Panc1 (cell line): ENCODE measurements around the gene LHFPL5. TPM values are rescaled to one million over a fixed set of nuclear protein-coding genes. Genes with fewer than 3 reads are reported as not detected.
A peak's percentile ranks its signal among the peaks of the same experiment; 100 is the strongest.

ENCODE experiments used
- ATAC-seq: fragments of 200-7000 bp; cut with Tn5 transposase; 2 replicates; pipeline ENCODE4 v1.9.1; 2020; ENCODE audit warnings: mild to moderate bottlenecking, moderate library complexity
- BruUV-seq: library from RNA; stranded (reverse); fragments of 400-500 nt; replicated peaks from 2 replicates; lab custom pipeline; 2021; lab: Mats Ljungman, UMichigan
- CTCF ChIA-PET: fragments of 300-600 bp; sonication (Branson Sonifier 250); formaldehyde crosslinking; loops from one replicate; lab custom pipeline; 2022; ENCODE audit warnings: antibody characterized with exemption; lab: Charles Lee
- POLR2A ChIA-PET: fragments of 300-600 bp; sonication (Branson Sonifier 250); formaldehyde crosslinking; loops from one replicate; lab custom pipeline; 2022; ENCODE audit warnings: antibody characterized with exemption; lab: Charles Lee
- DNase-seq: peaks from one replicate; pipeline ENCODE4 v3.0.0-alpha.2; 2010; ENCODE audit warnings: low read depth, low spot score
- H3K27ac ChIP-seq: 2 replicates; pipeline ENCODE4 v1.5.1; 2011; ENCODE audit warnings: mild to moderate bottlenecking, low read length, inconsistent platforms
- H3K27me3 ChIP-seq: fragments of 200-500 bp; sonication (Bioruptor generic); 2 replicates; pipeline ENCODE4 v1.6.0; 2014; ENCODE audit warnings: low read length, inconsistent platforms; ENCODE audit not compliant: control insufficient read depth, insufficient read depth
- H3K36me3 ChIP-seq: fragments of 200-500 bp; sonication (Bioruptor generic); 2 replicates; pipeline ENCODE4 v1.5.1; 2014; ENCODE audit warnings: inconsistent platforms, mild to moderate bottlenecking, low read length, moderate library complexity; ENCODE audit not compliant: control insufficient read depth, insufficient read depth
- H3K4me1 ChIP-seq: 2 replicates; pipeline ENCODE4 v1.5.1; 2011; ENCODE audit warnings: inconsistent platforms, mild to moderate bottlenecking, low read length, moderate library complexity; ENCODE audit not compliant: control insufficient read depth, insufficient read depth
- H3K4me3 ChIP-seq, 2 experiments: 2 replicates each; pipeline ENCODE4 v1.5.1; 2011 to 2012; ENCODE audit warnings: low read depth in 2 of 2, low read length in 2 of 2, mild to moderate bottlenecking in 2 of 2, inconsistent platforms in 1 of 2, moderate library complexity in 1 of 2
- H3K9me3 ChIP-seq: fragments of 200-500 bp; sonication (Bioruptor generic); 2 replicates; pipeline ENCODE4 v1.5.1; 2014; ENCODE audit warnings: low read depth, mild to moderate bottlenecking, inconsistent platforms, low read length, moderate library complexity; ENCODE audit not compliant: control insufficient read depth, insufficient read depth
- POLR2AphosphoS5 ChIP-seq: IDR thresholded peaks from 2 replicates; pipeline ENCODE4 v1.6.1; 2012; ENCODE audit warnings: mild to moderate bottlenecking, low read depth, low read length, moderate library complexity
- SIN3A ChIP-seq: IDR thresholded peaks from 2 replicates; pipeline ENCODE4 v1.6.1; 2012; ENCODE audit warnings: low read depth, mild to moderate bottlenecking, low read length, moderate library complexity, borderline replicate concordance; ENCODE audit not compliant: insufficient read depth
- TCF7L2 ChIP-seq: IDR thresholded peaks from 2 replicates; pipeline ENCODE4 v1.6.1; 2011; ENCODE audit warnings: mild to moderate bottlenecking, low read depth, low read length, inconsistent platforms
- in situ Hi-C: cut with HindIII; loops from 2 replicates; pipeline ENCODE4 v1.10.0; 2016; ENCODE audit warnings: low sequenced_read_pairs, low pct_unique_long_range_greater_than_20kb
- intact Hi-C: fragments of 100-400 bp; cut with micrococcal nuclease; formaldehyde crosslinking; loops from one replicate; pipeline ENCODE4 v1.10.0; 2022; ENCODE audit not compliant: unreplicated experiment
- total RNA-seq: library from RNA; stranded (reverse); gene quantifications from one replicate; pipeline ENCODE4 v1.2.1, GENCODE V29; 2021; ENCODE audit not compliant: unreplicated experiment
- TF ChIP-seq, protein P1 (sequence below), 2 experiments: IDR thresholded peaks; 2 replicates each; pipeline ENCODE4 v1.6.1; 2011 to 2012; ENCODE audit warnings: low read depth in 2 of 2, control low read depth in 1 of 2, low read length in 1 of 2, mild to moderate bottlenecking in 1 of 2, moderate library complexity in 1 of 2; ENCODE audit not compliant: insufficient read depth in 1 of 2
- TF ChIP-seq, protein P2 (sequence below): fragments of 450-650 bp; IDR thresholded peaks from 2 replicates; pipeline ENCODE4 v1.5.1; 2017; ENCODE audit warnings: mild to moderate bottlenecking

The LHFPL5 gene
- total RNA-seq, 1 experiment from 2014 or later = not detected

DNA sequence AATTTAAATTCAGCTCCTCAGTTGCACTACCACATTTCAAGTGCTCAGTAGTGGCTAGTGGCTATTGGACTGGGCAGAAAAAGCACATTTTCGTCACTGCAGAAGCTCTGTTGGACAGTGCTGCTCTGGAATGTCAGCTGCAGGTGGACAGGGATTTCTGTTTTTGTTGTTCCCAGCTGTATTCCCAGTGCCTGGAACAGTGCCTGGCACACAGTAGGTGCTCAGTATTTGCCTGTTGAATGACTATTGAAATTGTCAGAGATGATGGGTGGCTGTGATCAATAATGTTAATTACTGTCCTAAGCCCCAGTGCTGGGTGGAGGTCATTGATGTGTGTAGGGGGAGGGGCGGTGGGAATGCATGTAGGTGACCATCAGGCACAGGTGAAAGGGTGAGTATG, 18.9 kb upstream of the LHFPL5 start:
- H3K4me1 ChIP-seq = peaks cover 3% of the 10 kb centered on the region
- no peak overlapping the region for H3K27ac ChIP-seq
- TF ChIP-seq TCF7L2 (no peak), SIN3A (no peak), POLR2AphosphoS5 (no peak)
- TF ChIP-seq, protein P1, sequence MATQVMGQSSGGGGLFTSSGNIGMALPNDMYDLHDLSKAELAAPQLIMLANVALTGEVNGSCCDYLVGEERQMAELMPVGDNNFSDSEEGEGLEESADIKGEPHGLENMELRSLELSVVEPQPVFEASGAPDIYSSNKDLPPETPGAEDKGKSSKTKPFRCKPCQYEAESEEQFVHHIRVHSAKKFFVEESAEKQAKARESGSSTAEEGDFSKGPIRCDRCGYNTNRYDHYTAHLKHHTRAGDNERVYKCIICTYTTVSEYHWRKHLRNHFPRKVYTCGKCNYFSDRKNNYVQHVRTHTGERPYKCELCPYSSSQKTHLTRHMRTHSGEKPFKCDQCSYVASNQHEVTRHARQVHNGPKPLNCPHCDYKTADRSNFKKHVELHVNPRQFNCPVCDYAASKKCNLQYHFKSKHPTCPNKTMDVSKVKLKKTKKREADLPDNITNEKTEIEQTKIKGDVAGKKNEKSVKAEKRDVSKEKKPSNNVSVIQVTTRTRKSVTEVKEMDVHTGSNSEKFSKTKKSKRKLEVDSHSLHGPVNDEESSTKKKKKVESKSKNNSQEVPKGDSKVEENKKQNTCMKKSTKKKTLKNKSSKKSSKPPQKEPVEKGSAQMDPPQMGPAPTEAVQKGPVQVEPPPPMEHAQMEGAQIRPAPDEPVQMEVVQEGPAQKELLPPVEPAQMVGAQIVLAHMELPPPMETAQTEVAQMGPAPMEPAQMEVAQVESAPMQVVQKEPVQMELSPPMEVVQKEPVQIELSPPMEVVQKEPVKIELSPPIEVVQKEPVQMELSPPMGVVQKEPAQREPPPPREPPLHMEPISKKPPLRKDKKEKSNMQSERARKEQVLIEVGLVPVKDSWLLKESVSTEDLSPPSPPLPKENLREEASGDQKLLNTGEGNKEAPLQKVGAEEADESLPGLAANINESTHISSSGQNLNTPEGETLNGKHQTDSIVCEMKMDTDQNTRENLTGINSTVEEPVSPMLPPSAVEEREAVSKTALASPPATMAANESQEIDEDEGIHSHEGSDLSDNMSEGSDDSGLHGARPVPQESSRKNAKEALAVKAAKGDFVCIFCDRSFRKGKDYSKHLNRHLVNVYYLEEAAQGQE (IDR thresholded peaks at IDR 0.05; ENCODE audit: insufficient read depth in 1 of 2, low read depth in 2 of 2, low read length in 1 of 2) = no peak
- TF ChIP-seq, protein P2, sequence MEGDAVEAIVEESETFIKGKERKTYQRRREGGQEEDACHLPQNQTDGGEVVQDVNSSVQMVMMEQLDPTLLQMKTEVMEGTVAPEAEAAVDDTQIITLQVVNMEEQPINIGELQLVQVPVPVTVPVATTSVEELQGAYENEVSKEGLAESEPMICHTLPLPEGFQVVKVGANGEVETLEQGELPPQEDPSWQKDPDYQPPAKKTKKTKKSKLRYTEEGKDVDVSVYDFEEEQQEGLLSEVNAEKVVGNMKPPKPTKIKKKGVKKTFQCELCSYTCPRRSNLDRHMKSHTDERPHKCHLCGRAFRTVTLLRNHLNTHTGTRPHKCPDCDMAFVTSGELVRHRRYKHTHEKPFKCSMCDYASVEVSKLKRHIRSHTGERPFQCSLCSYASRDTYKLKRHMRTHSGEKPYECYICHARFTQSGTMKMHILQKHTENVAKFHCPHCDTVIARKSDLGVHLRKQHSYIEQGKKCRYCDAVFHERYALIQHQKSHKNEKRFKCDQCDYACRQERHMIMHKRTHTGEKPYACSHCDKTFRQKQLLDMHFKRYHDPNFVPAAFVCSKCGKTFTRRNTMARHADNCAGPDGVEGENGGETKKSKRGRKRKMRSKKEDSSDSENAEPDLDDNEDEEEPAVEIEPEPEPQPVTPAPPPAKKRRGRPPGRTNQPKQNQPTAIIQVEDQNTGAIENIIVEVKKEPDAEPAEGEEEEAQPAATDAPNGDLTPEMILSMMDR = no peak
- in situ Hi-C loops = no loop called here
- ATAC-seq = no peak
- H3K9me3 ChIP-seq = no peaks in the 10 kb centered on the region
- BruUV-seq = no TSS peak
- ChIA-PET CTCF (interaction anchor here (0.8 kb wide), 1 partner anchor 13 kb away, joined by 3 read pairs; no protein-coding TSS in a partner anchor), POLR2A (no interaction called here)
- no peak overlapping the region for H3K4me3 ChIP-seq
- peaks cover 8% of the 10 kb centered on the region for H3K27me3 ChIP-seq
- DNase-seq = no peak
- no peaks in the 10 kb centered on the region for H3K36me3 ChIP-seq
- intact Hi-C loops = no loop called here

DNA sequence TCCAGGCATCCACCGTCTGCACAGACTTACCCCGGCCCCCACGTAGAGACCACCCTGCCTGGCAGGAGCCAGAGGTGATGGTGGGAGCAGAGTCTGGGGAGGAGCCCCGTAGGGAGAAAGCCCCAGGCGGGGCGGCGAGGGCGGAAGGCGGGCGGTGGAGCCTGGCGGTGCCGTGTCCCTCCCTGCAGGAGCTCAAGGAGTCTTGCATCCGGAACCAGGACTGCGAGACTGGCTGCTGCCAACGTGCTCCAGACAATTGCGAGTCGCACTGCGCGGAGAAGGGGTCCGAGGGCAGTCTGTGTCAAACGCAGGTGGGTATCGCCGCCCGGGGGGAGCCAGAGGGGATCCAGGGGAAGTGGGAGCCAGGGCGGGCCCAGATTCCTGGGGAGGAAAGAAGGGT, 18.3 kb upstream of the LHFPL5 start:
- intact Hi-C loops = loop anchor here (1.0 kb wide), 1 partner anchor 11 kb away; no protein-coding TSS in a partner anchor
- TF ChIP-seq TCF7L2 (no peak), POLR2AphosphoS5 (no peak), SIN3A (no peak)
- TF ChIP-seq, protein P1 (IDR thresholded peaks at IDR 0.05; ENCODE audit: insufficient read depth in 1 of 2, low read depth in 2 of 2, low read length in 1 of 2) = no peak
- TF ChIP-seq, protein P2 = no peak
- CTCF ChIA-PET = interaction anchor here (0.8 kb wide), 1 partner anchor 12 kb away, joined by 3 read pairs; no protein-coding TSS in a partner anchor
- Histone ChIP-seq H3K9me3 (no peaks in the 10 kb centered on the region), H3K4me3 (peak overlapping the region in 1 of 2 experiments; percentile 7; a peak in 1 of 4 replicates), H3K36me3 (no peaks in the 10 kb centered on the region), H3K27ac (no peak overlapping the region), H3K4me1 (peaks cover 3% of the 10 kb centered on the region), H3K27me3 (peaks cover 8% of the 10 kb centered on the region)
- DNase-seq (no peak), ATAC-seq (peak; percentile 55; the same call in 1 of the 2 replicates)
- POLR2A ChIA-PET = no interaction called here
- BruUV-seq = no TSS peak
- in situ Hi-C loops = no loop called here
